A549 (cell line): ENCODE measurements around the gene RTBDN. TPM values are rescaled to one million over a fixed set of nuclear protein-coding genes. Genes with fewer than 3 reads are reported as not detected.

ENCODE experiments used
- ATAC-seq, 2 experiments: fragments of 200-7000 bp in 1 of 2; fragments of >200 bp in 1 of 2; cut with Nextera tagmentation in 1 of 2; cut with Tn5 transposase in 1 of 2; 3 replicates each; pipeline versions ENCODE4 v1.8.0 to v1.9.1; 2018 to 2020; ENCODE audit warnings: mild to moderate bottlenecking in 1 of 2, moderate library complexity in 1 of 2
- CTCF ChIA-PET: fragments of 300-600 bp; sonication (Branson Sonifier 250); formaldehyde crosslinking; extraction: SDS; loops from one replicate; lab custom pipeline; 2021; ENCODE audit warnings: antibody characterized with exemption, inconsistent platforms; lab: Yijun Ruan, JAX
- POLR2A ChIA-PET: fragments of 350-600 bp; formaldehyde crosslinking; extraction: SDS; loops from one replicate; lab custom pipeline; 2021; ENCODE audit warnings: antibody characterized with exemption, inconsistent platforms; lab: Yijun Ruan, JAX
- DNase-seq, 2 experiments: peaks; one replicate each; pipeline versions ENCODE4 v3.0.0 to v3.0.0-alpha.2; 2011 to 2016; ENCODE audit warnings: low read depth in 1 of 2, low spot score in 1 of 2
- FAIRE-seq: peaks from 2 replicates; lab custom pipeline; 2011; peaks lifted over from hg19 to GRCh38; lab: Jason Lieb, UNC
- H3K27ac ChIP-seq, 2 experiments: fragments of >200 bp; sonication (Bioruptor Twin); formaldehyde crosslinking; 3 replicates each; pipeline ENCODE4 v1.5.1; 2016 to 2017
- H3K4me1 ChIP-seq: fragments of >200 bp; sonication (Bioruptor Twin); formaldehyde crosslinking; 3 replicates; pipeline ENCODE4 v1.6.1; 2016
- H3K4me2 ChIP-seq: fragments of >200 bp; sonication (Bioruptor Twin); formaldehyde crosslinking; 3 replicates; pipeline ENCODE4 v1.6.1; 2016
- H3K4me3 ChIP-seq: fragments of >200 bp; sonication (Bioruptor Twin); formaldehyde crosslinking; 3 replicates; pipeline ENCODE4 v1.5.1; 2016
- H3K9me3 ChIP-seq: fragments of >200 bp; sonication (Bioruptor Twin); formaldehyde crosslinking; 3 replicates; pipeline ENCODE4 v1.6.1; 2016
- BHLHE40 ChIP-seq: IDR thresholded peaks from 2 replicates; pipeline ENCODE4 v1.6.1; 2012; ENCODE audit warnings: low read depth, low read length, inconsistent platforms
- CHD2 ChIP-seq: fragments of 150-350 bp; IDR thresholded peaks from 2 replicates; pipeline ENCODE4 v1.6.1; 2014; ENCODE audit warnings: low read length; ENCODE audit not compliant: partially characterized antibody
- CHD4 ChIP-seq: fragments of 200-600 bp; sonication (generic); IDR thresholded peaks from 2 replicates; pipeline ENCODE4 v1.6.1; 2016; ENCODE audit warnings: antibody characterized with exemption, mild to moderate bottlenecking, borderline replicate concordance
- EHMT2 ChIP-seq: fragments of 200-600 bp; sonication (generic); IDR thresholded peaks from 2 replicates; pipeline ENCODE4 v1.6.1; 2016; ENCODE audit warnings: antibody characterized with exemption, low read depth, mild to moderate bottlenecking, moderate library complexity
- HEYL ChIP-seq: fragments of 250-450 bp; sonication (Bioruptor Pico); IDR thresholded peaks from 2 replicates; pipeline ENCODE4 v1.8.0; 2021; ENCODE audit warnings: mild to moderate bottlenecking, moderate library complexity
- HOXB13 ChIP-seq: fragments of 250-450 bp; sonication (Bioruptor Pico); IDR thresholded peaks from 2 replicates; pipeline ENCODE4 v1.5.0; 2020; ENCODE audit warnings: low read depth, mild to moderate bottlenecking, moderate library complexity
- MAX ChIP-seq: IDR thresholded peaks from 2 replicates; pipeline ENCODE4 v1.6.1; 2012
- MYC ChIP-seq: IDR thresholded peaks from 2 replicates; pipeline ENCODE4 v1.6.1; 2012; ENCODE audit warnings: mild to moderate bottlenecking, inconsistent platforms, low read length, improper control_type of control experiment, borderline replicate concordance
- NR3C1 ChIP-seq: fragments of >200 bp; sonication (Bioruptor Twin); formaldehyde crosslinking; IDR thresholded peaks from 3 replicates; pipeline ENCODE4 v1.6.1; 2017
- POLR2A ChIP-seq: IDR thresholded peaks from 2 replicates; pipeline ENCODE4 v1.6.1; 2012; ENCODE audit warnings: mild to moderate bottlenecking, low read length
- RAD21 ChIP-seq, 2 experiments: fragments of >200 bp in 1 of 2; sonication (Bioruptor Twin) in 1 of 2; formaldehyde crosslinking in 1 of 2; IDR thresholded peaks in 1 of 2; conservative IDR thresholded peaks in 1 of 2; 2 replicates in 1 of 2; 3 replicates in 1 of 2; pipeline ENCODE4 v1.6.1; 2012 to 2018; ENCODE audit warnings: inconsistent platforms in 1 of 2
- REST ChIP-seq: fragments of 200-600 bp; sonication (generic); IDR thresholded peaks from 2 replicates; pipeline ENCODE4 v1.6.1; 2016; ENCODE audit warnings: antibody characterized with exemption, mild to moderate bottlenecking, moderate library complexity
- RNF2 ChIP-seq: fragments of 200-600 bp; sonication (generic); IDR thresholded peaks from 2 replicates; pipeline ENCODE4 v1.6.1; 2016; ENCODE audit warnings: low read depth, mild to moderate bottlenecking, antibody characterized with exemption, moderate library complexity, borderline replicate concordance
- ZSCAN20 ChIP-seq: fragments of 250-450 bp; sonication (Bioruptor Pico); IDR thresholded peaks from 2 replicates; pipeline ENCODE4 v1.8.0; 2022; ENCODE audit warnings: mild to moderate bottlenecking, moderate library complexity
- WGBS: methylation state at CpG from one replicate; pipeline ENCODE4 v1.1.6; 2017; ENCODE audit errors: missing lambda C conversion rate; 5-methylcytosine and 5-hydroxymethylcytosine counted together
- polyA plus RNA-seq, 4 experiments: library from polyadenylated mRNA; depleted of rRNA in 3 of 4; stranded (reverse); fragments of >200 nt; fragmentation: RNase III in 1 of 4; extraction: RNeasy Plus Mini Kit Qiagen cat#74134 plus additional on column Dnase treatment in 1 of 4; gene quantifications; 2 replicates in 3 of 4; 3 replicates in 1 of 4; pipeline ENCODE4 v1.2.3, GENCODE V29; 2011 to 2017
- TF ChIP-seq, protein P1 (sequence below): IDR thresholded peaks from 2 replicates; pipeline ENCODE4 v1.6.1; 2012; ENCODE audit warnings: low read depth, borderline replicate concordance
- TF ChIP-seq, protein P2 (sequence below): fragments of 250-450 bp; sonication (Bioruptor Pico); IDR thresholded peaks from 2 replicates; pipeline ENCODE4 v1.5.0; 2021; ENCODE audit warnings: mild to moderate bottlenecking, moderate library complexity, borderline replicate concordance
- TF ChIP-seq, protein P3 (sequence below): fragments of >200 bp; sonication (Bioruptor Twin); formaldehyde crosslinking; IDR thresholded peaks from 3 replicates; pipeline ENCODE4 v1.5.1; 2016
- TF ChIP-seq, protein P4 (sequence below): fragments of >200 bp; sonication (Bioruptor Twin); formaldehyde crosslinking; IDR thresholded peaks from 3 replicates; pipeline ENCODE4 v1.6.1; 2016

RTBDN gene
- polyA plus RNA-seq, 2 of the 4 experiments (the other 2 are of a cell fraction) = 0.09 to 0.25 TPM

- Histone ChIP-seq H3K4me2 (peak overlapping the region; percentile 47), H3K4me3 (no peak overlapping the region), H3K27ac (no peak overlapping the region), H3K4me1 (peaks cover 8% of the 10 kb centered on the region), H3K9me3 (no peaks in the 10 kb centered on the region)
- ChIA-PET POLR2A (no interaction called here), CTCF (interaction anchor here (0.6 to 7.2 kb wide), 4 partner anchors 9 to 32 kb away, joined by 4 to 36 read pairs (median 10); no protein-coding TSS in a partner anchor)
- WGBS = 26% methylated on average over 20 of the region's 23 CpGs
- TF ChIP-seq CHD4 = no peak
- no peak for FAIRE-seq
- DNase-seq = no peak
- ATAC-seq = peak in 1 of 2 experiments; percentile 65; a peak in 3 of 6 replicates
Measured at GRCh38 chr19:12828494-12828893, 5.9 kb downstream of the RTBDN start.

- Histone ChIP-seq H3K4me2 (peak overlapping the region; percentile 64), H3K9me3 (0 out of 3 replicates have a peak, but pooled peaks cover 3% of the 10 kb centered on the region), H3K4me1 (no peaks in the 10 kb centered on the region), H3K27ac (no peak overlapping the region), H3K4me3 (peak overlapping the region; percentile 27; the same call in 2 of the 3 replicates)
- peak; percentile 72 to 86 for ATAC-seq
- DNase-seq = peak in 1 of 2 experiments; percentile 57
- TF ChIP-seq, protein P1, sequence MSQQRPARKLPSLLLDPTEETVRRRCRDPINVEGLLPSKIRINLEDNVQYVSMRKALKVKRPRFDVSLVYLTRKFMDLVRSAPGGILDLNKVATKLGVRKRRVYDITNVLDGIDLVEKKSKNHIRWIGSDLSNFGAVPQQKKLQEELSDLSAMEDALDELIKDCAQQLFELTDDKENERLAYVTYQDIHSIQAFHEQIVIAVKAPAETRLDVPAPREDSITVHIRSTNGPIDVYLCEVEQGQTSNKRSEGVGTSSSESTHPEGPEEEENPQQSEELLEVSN = peak; percentile 90
- TF ChIP-seq, protein P2, sequence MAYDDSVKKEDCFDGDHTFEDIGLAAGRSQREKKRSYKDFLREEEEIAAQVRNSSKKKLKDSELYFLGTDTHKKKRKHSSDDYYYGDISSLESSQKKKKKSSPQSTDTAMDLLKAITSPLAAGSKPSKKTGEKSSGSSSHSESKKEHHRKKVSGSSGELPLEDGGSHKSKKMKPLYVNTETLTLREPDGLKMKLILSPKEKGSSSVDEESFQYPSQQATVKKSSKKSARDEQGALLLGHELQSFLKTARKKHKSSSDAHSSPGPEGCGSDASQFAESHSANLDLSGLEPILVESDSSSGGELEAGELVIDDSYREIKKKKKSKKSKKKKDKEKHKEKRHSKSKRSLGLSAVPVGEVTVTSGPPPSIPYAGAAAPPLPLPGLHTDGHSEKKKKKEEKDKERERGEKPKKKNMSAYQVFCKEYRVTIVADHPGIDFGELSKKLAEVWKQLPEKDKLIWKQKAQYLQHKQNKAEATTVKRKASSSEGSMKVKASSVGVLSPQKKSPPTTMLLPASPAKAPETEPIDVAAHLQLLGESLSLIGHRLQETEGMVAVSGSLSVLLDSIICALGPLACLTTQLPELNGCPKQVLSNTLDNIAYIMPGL = no peak
- peak; percentile 81 for TF ChIP-seq MAX
- TF ChIP-seq EHMT2 = no peak
- TF ChIP-seq, protein P3, sequence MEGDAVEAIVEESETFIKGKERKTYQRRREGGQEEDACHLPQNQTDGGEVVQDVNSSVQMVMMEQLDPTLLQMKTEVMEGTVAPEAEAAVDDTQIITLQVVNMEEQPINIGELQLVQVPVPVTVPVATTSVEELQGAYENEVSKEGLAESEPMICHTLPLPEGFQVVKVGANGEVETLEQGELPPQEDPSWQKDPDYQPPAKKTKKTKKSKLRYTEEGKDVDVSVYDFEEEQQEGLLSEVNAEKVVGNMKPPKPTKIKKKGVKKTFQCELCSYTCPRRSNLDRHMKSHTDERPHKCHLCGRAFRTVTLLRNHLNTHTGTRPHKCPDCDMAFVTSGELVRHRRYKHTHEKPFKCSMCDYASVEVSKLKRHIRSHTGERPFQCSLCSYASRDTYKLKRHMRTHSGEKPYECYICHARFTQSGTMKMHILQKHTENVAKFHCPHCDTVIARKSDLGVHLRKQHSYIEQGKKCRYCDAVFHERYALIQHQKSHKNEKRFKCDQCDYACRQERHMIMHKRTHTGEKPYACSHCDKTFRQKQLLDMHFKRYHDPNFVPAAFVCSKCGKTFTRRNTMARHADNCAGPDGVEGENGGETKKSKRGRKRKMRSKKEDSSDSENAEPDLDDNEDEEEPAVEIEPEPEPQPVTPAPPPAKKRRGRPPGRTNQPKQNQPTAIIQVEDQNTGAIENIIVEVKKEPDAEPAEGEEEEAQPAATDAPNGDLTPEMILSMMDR = peak; percentile 38
- ChIA-PET POLR2A (no interaction called here), CTCF (interaction anchor here (0.6 to 7.2 kb wide), 17 partner anchors 9 to 76 kb away, joined by 3 to 36 read pairs (median 3); partner anchors contain the start of genes RNASEH2A and RTBDN)
- 30% methylated on average over 24 of the region's 46 CpGs for WGBS
- no peak for FAIRE-seq
Measured at GRCh38 chr19:12825254-12826131, 8.9 kb downstream of the RTBDN start.

DNA sequence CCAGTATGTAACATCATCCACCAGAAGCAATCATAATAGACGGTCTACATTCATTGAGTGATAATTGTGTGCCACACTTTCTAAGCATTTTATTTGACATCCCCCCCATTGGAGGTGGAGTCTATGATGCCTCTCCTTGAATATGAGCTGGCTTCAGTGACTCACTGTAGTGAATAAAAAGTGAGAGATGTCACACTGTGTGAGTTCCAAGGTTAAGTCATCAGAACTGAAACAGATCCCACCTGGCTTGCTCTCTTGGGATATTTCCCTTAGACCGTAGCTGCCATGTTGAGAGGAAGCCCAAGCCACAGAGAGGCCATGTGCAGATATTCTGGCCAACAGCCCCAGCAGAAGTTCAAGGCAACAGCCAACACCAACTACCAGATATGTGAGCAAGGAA, 12.6 kb downstream of the RTBDN start:
- POLR2A ChIA-PET = interaction anchor here (0.7 kb wide), 1 partner anchor 61 kb away, joined by 5 read pairs; no protein-coding TSS in a partner anchor
- no peak for ATAC-seq
- H3K27ac ChIP-seq = no peak overlapping the region
- FAIRE-seq = no peak
- H3K4me2 ChIP-seq = no peak overlapping the region
- no peaks in the 10 kb centered on the region for H3K4me1 ChIP-seq
- DNase-seq = no peak
- no peak overlapping the region for H3K4me3 ChIP-seq
- WGBS = 89% methylated on average over 2 of the region's 2 CpGs
- CTCF ChIA-PET = interaction anchor here (0.6 to 1.7 kb wide), 7 partner anchors 8 to 120 kb away, joined by 3 to 8 read pairs (median 3); no protein-coding TSS in a partner anchor
- 0 out of 3 replicates have a peak, but pooled peaks cover 3% of the 10 kb centered on the region for H3K9me3 ChIP-seq
- TF ChIP-seq ZSCAN20 (no peak), RNF2 (no peak), CHD2 (no peak), BHLHE40 (no peak), NR3C1 (no peak), HOXB13 (no peak), RAD21 (conservative IDR thresholded peaks at IDR 0.05 in 1 of 2, IDR thresholded peaks at IDR 0.05 in 1 of 2) (no peak), POLR2A (no peak), HEYL (no peak), REST (no peak), MYC (no peak)
- TF ChIP-seq, protein P1 = no peak
- TF ChIP-seq, protein P4, sequence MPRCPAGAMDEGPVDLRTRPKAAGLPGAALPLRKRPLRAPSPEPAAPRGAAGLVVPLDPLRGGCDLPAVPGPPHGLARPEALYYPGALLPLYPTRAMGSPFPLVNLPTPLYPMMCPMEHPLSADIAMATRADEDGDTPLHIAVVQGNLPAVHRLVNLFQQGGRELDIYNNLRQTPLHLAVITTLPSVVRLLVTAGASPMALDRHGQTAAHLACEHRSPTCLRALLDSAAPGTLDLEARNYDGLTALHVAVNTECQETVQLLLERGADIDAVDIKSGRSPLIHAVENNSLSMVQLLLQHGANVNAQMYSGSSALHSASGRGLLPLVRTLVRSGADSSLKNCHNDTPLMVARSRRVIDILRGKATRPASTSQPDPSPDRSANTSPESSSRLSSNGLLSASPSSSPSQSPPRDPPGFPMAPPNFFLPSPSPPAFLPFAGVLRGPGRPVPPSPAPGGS = no peak
